Ureter (tissue), 1 donor: ENCODE measurements around the gene MBD5. TPM values are rescaled to one million over a fixed set of nuclear protein-coding genes. Genes with fewer than 3 reads are reported as not detected.

Experiments used
- DNase-seq: peaks from one replicate; pipeline ENCODE4 v3.0.0-alpha.2; 2020; ENCODE audit warnings: low spot score
- total RNA-seq: library from RNA; stranded (reverse); gene quantifications from one replicate; pipeline ENCODE4 v1.2.4, GENCODE V29; 2023
- donor health status: DM: yes; HTN: yes; CAD: no.

Gene MBD5
- total RNA-seq, 1 donor from 2014 or later = 82.4 TPM

DNA sequence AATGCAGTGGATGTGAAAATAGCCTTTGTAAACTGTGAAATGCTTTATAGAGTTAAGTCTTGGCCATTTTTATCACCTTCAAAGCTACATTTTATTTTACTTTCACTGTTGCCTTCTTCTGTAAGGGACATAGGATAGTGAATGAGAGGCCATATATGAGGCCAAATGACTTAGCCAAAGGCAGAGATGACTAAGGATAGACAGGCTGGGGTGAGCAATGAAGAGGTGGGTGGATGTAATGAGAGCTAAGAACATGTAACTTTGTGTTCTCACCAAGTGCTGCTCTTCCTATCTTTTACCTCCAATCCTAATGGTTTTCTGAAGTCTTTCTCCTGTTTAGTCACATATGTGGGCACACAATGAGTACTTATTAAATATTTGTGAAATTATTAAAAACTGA is 101.9 kb downstream of the MBD5 start:
- DNase-seq = no peak

GRCh38 chr2:148124271-148124670 is 103.4 kb downstream of the MBD5 start:
- peak; percentile 52 for DNase-seq

DNA sequence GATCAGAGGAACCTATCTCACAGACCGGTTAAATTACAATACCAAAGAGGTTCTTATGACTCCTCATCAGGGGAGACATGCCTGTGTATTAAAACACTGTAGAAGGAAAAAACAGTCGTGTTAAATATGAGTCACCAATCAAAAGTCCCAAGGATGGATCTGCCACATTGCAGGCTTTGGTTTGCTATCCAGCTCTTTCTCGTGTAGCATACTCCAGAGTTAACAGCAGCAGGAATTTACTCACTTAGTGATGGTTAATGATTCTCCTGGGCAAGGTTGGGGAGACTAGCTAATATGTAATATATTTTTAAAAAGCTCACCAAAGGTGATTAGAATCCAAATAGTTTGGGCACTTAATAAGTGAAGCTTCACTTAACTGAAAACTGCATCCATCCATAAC is 109.7 kb downstream of the MBD5 start:
- DNase-seq = no peak

DNA sequence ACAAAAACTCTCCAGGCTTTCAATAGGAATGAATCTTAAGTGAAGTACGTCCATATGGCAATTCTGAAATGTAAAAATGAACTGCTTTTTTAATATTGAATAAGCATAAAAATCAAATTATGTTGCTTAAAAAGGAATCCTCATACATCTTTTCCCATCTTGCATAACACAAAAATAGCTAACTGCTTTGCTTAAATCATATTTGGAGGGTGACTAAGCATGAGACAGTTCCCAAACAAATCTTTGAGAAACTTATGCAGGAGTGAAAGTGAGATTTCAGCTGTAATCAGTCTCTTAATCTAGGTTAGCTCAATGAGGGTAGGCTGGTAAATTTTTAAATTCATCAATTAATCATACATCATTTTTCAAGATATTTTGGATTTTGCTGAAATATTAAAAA is 111.5 kb downstream of the MBD5 start:
- DNase-seq = no peak

GRCh38 chr2:148135705-148136104 is 114.8 kb downstream of the MBD5 start:
- no peak for DNase-seq

DNA sequence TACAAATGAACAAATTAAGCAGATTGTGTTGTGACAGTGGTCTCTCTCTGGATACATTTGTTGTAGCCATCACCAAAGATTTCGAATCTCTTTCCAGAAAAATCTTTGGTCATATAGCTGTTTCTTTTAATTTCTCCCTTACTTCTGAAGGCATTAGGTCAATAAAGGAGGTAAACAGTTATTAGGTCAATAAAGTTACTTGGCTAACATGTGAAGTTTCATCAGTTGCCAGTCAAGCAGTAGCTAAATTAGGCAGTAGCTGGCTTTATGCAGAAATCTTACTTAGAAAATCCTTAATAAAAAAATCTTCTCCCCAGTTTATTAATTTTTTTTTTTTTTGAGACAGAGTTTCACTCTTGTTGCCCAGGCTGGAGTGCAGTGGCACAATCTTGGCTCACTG is 115.5 kb downstream of the MBD5 start:
- DNase-seq = no peak

DNA sequence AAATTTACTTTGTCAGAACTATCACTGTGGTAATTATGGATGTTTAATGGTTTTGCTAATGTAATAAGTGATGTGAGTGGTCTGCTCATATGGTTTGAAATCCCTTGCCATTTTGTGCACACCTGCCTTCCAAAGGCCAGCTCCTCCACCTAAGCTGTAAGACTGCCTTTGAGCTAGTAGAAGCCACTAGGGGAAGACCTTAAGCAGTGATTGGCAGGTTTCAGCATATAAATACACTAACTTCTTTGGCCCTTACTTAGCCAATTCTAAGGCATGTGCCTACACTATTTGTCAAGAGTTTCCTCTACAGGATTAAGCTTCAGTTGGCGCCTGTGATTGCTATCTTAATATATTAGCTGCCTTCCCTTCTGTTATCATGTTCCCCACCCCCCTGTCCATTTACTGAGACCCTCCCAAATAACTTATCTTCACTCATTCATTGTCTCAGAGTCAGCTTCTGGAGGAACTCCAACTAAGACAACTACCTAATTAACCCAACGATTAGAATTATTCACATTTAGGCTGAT is 141.1 kb downstream of the MBD5 start:
- no peak for DNase-seq

GRCh38 chr2:148162871-148163270 is 142.0 kb downstream of the MBD5 start:
- DNase-seq = no peak

DNA sequence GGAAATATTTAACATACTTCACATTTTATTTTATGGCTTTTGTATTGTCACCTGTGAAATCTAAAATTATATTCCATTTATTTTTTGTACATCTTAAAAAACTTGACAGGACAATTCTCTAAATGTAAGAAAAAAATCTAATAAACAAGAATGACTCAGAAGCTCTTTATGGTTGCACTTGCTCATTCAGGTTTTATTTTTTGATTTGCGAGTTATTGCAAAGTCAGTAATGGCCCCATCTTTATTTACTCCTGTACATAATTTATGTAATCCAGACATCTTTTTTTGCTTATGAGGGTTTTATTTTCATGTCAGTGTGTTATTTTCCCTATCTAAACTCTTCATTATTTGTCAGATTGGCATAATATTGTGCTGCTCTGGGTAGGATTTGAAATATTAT is 145.1 kb downstream of the MBD5 start:
- no peak for DNase-seq

GRCh38 chr2:148167241-148167766 is 146.4 kb downstream of the MBD5 start:
- DNase-seq = no peak

DNA sequence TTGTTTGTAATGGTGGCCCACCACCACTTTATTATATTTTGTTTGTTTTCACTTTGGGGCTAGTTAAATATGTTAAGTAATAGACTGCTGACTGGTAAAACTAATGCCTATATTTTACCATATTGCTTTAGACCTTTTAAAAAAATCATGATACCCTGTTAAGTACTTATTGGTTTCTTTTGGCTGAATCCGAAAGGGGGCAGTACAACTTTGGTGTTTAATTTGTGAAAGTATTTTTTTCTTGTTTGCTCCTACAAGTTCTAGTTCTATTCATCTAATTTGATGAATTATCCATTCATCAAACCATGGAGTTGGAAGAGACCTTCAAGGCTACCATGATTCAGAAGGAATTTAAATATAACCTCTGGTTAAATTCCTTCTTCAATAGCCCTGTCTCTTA is 147.0 kb downstream of the MBD5 start:
- no peak for DNase-seq

GRCh38 chr2:148172131-148172753 is 151.4 kb downstream of the MBD5 start:
- DNase-seq = no peak

- no peak for DNase-seq
Observed at GRCh38 chr2:148173168-148173567, 152.3 kb downstream of the MBD5 start.

DNA sequence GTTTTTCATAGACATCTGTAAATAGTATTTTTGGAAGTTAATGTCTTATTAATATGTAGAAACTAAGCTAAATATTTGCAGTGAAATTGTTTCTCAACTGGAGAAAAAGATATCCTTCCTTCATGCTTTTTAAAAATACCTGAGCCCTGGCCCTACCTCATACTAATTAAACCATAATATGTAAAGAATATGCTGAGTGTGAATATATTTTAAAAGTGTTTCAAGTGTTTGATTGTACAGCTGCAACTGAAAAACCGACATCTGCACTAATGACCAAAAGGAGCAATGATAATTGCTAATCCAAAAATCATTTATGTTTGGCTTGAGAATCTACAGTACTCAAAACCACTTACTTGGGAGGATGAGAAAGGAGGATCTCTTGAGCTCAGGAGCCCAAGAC is 156.7 kb downstream of the MBD5 start:
- DNase-seq = no peak

- no peak for DNase-seq
Observed at GRCh38 chr2:148179724-148180123, 158.8 kb downstream of the MBD5 start.

DNA sequence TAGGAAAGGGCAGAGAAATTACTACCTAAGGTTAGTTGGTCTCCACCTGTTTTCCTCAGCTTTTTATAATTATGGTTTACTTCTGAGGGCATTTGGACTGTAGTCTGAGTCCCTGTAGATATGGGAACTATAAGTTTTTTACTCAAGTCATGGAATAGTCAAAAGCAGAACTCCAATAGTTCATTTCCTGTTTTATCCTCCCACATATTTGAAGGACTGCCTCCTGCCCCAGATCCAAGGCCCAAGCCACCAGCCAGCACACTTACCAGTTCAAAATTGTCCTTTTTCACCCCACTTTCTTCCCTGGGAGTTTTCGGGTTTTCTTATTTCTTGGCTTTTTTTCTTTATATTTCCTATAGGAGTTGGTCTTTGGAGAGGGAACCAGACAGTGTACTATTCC is 164.1 kb downstream of the MBD5 start:
- DNase-seq = no peak

DNA sequence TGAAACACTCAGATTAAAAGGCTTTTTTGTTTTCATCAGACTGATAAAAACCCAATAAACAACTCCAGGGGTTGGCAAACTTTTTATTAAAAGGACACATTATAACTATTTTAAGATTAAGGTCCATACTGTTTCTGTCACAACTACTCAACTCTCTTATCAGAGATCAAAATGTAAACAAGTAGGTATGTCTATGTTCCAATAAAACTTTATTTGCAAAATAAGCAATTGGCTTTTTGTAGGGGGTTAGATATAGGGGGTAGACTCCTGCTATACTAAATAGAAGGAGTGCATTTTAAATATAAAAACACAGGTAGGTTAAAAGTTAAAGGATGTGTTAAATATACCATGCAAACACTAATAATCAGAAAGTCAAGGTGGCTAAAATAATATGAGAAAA is 174.0 kb downstream of the MBD5 start:
- no peak for DNase-seq

GRCh38 chr2:148201075-148202004 is 180.4 kb downstream of the MBD5 start:
- no peak for DNase-seq

DNA sequence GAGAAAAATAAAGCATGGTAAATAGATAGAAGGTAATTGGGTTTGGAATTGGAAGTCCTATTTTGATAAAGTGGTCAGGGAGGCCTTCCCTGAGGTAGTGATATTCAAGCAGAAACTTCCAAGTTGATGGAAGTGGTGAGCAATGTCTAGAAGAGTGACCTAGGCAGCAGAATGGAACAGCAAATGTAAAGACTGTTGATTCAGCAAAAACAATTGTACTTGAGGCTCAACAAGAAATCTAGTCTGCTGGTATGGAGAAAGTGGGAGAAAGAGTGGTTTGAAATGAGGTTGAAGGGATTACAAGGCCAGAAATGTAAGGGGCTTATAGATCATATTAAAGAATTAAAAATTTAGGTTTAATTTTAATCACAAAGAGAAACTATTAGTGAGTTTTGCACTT is 181.3 kb downstream of the MBD5 start:
- no peak for DNase-seq

- DNase-seq = no peak
Observed at GRCh38 chr2:148207111-148207510, 186.2 kb downstream of the MBD5 start.

DNA sequence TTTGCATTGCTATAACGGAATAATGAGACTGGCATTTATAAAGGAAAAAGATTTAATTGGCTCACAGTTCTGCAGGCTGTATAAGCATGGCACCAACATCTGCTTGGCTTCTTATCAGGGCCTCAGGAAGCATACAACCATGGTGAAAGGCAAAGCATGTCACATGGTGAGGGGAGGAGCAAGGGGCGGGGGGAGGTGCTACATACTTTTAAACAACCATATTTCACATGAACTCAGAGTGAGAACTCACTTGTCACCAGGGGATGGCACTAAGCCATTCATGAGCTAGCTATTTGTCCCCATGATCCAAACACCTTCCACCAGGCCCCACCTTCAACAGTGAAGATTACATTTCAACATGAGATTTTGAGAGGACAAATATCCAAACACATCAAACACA is 188.7 kb downstream of the MBD5 start:
- no peak for DNase-seq

GRCh38 chr2:148218326-148219075 is 197.6 kb downstream of the MBD5 start:
- DNase-seq = no peak
